Globus pallidus (tissue), 1 donor: ENCODE data around the gene ACTMAP.
"Not testable (repeated sequence)": the region's sequence is repeated elsewhere in the genome, so short reads cannot be mapped to it uniquely, and the experiment has no call there.

Experiments
- DNase-seq: peaks from one replicate; pipeline ENCODE4 v3.0.0-alpha.2; 2015; ENCODE audit warnings: low spot score

Gene ACTMAP, protein sequence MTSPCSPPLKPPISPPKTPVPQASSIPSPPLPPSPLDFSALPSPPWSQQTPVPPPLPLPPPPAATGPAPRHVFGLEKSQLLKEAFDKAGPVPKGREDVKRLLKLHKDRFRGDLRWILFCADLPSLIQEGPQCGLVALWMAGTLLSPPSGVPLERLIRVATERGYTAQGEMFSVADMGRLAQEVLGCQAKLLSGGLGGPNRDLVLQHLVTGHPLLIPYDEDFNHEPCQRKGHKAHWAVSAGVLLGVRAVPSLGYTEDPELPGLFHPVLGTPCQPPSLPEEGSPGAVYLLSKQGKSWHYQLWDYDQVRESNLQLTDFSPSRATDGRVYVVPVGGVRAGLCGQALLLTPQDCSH

DNA sequence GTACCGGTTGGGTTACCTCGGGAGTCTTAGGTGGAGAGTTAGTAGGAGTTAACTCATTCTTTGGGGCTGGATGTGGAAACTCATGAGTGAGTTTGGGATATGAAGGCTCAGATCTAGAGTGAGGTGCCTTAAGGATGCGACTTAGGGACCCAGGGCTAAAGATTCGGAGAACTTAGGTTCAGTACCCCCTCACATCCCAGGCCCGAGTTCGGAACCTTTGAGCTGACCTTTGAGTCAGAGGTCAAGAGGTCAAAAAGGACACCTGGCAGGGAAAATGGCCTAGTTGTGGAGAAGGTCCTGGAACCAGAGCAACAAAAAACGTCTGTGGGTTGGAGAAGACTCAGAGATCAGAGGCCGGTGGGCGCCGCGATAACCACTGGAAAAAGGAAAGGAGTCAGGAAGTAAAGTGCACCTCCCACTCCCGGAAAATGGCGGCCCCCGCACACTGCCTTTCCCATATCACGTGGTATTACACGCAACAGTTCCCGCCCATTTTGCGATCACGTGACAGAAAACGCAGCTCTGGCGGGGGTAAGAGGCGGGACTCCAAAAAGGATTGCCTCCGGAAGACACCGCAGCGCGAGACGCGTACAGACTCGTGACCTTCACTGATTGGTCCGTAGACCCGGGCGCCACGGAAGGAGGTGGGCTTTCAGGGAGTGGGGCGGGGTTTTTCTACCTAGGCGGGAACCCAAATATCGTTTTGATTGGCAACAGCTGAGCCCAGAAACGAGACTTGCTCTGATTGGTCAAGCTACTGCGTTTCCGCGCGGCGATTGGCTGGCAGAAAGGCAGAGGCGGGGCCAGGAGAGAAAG is at the start of gene ACTMAP:
ACTMAP (minus strand) TSS at position 420 of the 816 bp plus-strand sequence. CDS start 674 bp downstream, outside the sequence.
- DNase-seq: peak; percentile 100

DNA sequence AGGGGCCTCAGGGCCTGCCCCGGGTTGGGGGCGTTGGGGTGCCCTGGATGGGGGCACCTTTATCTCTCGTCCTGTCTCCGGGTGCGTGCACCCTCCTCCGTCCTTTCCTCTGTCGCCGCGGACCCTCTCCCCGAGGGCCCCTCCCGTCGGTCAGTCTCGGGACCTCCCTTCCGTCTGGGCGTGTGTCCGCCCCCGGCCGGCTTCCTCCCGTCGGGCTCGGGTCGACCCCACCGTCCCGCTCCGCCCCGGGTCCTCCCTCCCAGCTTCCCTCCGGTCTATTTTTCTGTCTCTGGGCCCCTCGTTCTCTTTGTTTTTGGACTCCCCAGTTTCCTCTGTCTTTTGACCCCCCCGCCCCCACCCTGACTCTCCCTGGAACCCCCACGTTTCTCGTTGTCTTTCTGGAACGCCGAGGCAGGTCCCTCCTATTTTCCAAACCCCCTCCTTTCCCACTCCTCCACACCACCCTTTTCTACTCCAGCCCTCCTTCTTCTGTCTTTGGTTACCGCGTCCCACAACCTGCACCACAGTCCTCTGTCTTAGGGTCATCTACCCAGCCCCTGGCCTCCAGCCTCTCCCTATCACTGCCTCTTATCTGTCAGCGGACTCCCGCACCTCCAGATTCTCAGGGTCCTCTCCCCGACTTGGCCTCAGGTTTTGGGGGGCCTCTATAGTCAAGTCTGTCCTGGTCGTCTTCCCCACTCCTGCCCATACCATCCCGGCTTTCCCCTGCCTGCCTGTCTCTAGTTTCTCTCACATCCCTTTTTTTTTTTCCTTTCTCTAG is 49.5 kb upstream of the ACTMAP start:
- no peak for DNase-seq

DNA sequence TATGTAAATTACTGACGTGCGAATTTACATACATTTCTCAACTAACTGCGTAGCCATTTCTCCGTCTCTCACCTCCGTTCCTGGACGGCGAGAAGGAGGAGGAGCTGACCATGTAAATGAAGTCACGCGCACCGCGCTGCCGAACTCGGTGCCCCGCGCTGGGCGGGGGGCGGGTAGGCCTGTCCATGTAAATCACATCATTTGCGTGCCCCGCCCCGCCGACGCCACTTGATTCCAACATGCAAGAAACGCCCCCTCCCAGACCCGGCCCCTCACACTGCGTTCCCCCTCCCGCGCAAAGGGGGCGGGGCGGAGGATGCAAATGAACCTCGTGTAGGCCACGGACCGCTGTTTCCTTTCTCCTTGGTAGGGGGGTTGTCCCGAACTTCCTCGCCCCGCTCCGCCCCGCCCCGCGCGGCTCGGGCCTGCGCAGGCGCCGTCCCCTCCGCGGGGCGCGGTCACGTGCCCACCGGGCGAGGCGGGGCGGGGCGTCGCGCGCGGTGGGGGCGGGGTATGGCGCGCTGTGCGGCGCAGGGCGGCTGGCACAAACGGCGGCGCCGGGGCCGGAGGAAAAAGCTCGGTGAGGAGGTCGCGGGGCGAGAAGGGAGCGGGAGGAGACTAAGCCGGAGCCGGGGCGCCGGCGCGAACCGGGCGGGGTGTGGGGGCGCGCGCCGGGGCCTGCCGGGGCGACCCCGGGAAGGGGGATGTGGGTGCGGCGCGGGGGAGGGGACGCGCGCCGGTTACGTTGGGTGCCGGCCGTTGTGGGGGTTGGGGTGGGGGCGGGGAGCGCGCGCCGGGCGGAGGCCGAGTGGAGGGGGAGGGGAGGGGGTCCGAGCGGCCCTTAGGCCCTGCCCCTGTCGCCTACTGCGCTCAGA is 48.6 kb upstream of the ACTMAP start, which contains the start of gene EGLN2:
EGLN2 (plus strand) TSS at position 509 of the 875 bp plus-strand sequence. CDS start 1,382 bp downstream, outside the sequence.
- peak; percentile 100 for DNase-seq

DNA sequence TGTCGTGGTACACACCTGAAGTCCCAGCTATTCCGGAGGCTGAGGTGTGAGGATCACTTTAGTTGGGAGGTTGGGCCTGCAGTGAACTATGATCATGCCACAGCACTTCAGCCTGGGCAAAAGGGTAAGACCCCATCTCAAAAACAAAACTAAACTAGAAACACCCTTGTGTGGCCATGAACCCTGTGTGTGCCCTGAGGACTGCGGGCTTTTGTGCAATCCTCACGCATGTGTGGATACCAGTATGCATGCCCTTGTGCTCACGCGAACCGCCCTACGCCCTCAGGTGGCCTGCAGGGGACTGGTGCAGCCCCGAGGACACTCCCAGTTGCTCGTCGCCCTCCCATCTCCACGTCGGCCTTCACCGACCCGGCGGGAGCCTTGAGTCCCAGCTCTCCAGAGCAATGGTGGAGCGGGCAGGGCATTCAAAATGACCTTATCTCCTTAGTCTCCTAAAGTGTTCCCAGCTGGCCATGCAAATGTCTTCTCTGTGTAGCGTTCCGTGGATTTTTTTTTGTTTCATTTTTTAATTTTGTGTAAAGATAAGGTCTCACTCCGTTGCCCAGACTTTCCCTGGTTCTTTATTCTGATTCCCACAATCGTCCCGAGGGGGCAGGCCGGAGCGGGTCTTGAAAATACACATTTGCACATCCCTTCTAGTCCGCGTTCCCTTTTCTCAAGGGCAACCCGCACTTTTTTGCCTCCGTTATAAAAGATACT is 47.8 kb upstream of the ACTMAP start:
- no peak for DNase-seq

DNA sequence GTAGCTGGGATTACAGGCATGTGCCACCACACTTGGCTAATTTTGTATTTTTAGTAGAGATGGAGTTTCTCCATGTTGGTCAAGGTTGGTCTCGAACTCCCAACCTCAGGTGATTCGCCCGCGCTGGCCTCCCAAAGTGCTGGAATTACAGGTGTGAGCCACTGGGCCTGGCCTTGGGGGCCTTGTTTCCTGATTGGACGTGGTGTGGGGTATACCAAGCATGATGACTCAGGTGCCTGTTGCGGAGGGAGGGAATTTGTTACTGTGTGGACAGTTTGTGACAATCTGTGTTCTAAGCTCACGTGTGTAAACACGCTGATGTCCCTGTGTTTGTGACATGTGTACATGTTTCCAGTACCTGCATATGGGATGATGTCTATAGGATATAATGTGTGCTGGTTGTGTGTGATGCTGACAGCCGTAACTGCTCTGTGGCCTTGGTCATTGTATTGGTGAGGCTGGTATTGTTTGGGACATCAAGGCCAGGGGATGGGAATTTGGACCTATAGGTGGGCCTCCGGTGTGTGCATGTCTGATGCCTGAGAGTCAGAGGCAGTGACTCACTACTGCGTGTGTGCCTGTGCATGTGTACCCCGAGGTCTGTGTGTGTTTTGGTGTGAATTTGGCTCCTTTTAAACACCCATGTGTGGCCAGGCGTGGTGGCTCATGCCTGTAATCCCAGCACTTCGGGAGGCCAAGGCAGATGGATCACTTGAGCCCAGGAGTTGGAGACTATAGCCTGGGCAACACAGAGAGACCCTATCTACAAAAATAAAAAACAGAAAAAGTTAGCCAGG is 47.1 kb upstream of the ACTMAP start:
- no peak for DNase-seq

DNA sequence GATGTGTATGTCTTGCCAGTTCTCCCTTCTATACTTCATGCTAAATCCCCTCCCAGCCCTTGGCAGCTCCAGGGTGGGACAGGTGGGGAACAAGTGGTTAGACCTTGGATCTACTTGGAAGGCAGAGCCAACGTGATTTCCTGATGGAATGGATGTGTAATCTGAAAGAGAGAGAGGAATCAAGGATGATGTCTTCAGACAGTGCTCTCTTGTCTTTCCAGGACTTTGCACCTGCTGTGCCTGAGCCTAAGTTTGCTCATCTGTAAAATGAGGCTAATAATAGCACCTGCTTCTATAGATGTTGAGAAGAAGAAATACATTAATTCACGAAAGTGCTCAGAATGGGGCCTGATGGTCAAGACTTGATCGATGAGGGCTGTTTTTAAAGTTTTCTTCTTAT is 41.7 kb upstream of the ACTMAP start:
- no peak for DNase-seq

DNA sequence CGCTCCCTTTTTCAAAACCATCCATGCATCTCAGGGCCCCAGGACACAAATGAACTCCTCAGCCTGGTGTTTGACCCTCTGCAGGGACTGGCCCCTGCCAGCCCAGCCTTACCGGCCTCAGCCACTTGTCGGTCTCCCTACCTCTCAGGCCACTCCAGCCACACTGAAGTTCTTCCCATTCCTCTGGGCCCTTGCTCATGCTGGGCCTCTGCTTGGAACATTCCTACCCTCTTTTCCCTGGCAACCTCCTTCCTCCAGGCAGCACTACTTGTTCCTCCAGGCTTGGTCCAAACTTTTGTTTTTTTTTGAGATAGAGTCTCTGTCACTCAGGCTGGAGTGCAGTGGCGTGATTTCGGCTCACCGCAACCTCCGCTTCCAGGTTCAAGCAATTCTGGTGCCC is 41.1 kb upstream of the ACTMAP start:
- DNase-seq: no peak

DNA sequence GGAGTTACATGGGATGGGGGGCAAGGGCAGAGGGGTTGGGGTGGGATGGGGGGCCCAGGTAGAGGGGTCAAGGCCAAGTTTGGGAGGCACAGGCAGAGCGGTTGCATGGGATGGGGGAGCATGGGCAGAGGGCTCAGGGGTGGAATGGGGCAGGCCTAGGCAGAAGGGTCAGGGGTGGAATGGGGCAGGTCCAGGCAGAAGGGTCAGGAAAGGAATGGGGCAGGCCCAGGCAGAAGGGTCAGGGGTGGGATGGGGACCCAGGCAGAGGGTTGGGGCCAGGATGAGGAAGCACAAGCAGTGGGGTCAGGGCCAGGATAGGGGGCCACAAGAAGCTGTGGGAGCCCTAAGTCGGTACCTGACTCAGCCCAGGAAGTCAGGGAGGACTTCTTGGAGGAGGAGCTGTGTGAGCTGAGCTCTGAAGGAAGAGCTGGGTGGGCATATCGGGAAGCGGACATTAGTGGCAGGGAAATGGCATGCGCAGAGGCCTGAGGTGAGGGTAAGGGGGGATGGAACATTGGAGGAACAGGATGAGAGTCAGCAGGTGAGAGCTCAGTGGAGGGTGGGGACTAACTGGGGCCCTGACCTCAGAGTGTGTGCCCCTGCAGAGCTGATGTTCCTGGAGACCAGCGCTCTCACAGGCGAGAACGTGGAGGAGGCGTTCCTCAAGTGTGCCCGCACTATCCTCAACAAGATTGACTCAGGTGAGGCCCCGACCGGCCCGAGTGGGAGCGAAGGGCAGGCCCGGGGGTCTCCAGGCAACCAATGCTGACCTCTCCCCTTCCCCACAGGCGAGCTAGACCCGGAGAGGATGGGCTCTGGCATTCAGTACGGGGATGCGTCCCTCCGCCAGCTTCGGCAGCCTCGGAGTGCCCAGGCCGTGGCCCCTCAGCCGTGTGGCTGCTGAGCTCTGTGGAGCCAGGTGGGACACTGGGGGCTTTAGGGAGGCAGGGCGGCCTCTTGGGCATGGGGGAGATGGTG is 36.1 kb upstream of the ACTMAP start:
- no peak for DNase-seq

DNA sequence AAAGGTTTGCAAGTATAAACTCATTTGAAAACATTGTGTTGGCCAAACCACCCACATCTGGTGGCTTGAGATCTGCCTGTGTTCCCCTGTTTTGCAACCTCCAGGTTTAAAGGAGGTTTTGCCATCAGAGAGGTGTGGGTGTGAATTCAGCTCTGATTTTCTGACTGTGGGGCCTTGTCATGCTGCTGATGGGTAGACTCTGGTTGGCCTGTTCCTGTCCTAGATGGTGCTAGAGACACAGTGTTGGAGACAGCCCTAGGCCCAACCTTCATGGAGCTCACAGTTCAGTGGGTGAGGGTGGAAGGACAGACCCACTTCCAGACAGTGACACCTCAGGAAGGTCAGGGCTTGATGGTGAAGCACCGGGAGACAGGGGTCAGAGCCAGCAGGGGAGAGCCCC is 35.2 kb upstream of the ACTMAP start:
- no peak for DNase-seq

DNA sequence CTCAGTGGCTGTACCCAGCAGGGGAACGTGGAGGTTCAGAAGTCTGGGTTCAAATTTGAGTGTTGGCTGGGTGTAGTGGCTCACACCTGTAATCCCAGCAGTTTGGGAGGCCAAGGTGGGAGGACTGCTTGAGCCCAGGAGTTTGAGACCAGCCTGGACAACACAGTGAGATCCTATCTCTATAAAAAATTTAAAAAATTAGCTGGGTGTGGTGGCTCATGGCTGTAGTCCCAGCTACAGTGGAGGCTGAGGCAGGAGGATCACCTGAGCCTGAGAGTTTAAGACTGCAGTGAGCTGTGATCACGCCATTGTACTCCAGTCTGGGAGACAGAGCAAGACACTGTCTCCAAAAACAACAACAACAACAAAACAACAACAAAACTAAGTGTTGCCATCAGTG is 33.9 kb upstream of the ACTMAP start:
- not testable (repeated sequence) for DNase-seq

DNA sequence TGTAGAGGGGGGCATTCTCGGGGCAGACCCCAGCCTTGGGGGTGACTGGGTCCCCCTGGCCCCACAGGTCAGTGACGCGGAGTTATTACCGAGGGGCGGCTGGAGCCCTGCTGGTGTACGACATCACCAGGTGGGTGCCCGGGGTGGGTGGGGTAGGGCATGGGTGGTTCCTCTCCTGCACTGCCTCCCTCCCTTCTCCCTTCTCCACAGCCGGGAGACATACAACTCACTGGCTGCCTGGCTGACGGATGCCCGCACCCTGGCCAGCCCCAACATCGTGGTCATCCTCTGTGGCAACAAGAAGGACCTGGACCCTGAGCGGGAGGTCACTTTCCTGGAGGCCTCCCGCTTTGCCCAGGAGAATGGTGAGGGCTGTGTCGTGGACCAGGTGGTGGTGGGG is 33.4 kb upstream of the ACTMAP start:
- DNase-seq: no peak

DNA sequence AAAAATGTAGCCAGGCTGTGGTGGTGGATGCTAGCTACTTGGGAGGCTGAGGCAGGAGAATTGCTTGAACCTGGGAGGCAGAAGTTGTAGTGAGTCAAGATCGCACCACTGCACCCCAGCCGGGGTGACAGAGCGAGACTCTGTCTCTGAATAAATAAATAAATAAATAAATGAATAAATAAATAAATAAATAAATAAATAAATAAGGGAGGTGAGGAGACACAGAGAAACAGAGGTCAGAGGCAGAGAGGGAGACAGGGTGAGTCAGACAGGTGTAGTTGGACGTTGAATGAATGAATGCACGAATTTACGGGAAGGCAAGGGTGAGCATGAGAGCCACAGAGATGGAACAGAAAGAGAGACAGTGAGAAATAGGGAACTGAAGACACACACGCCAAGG is 30.9 kb upstream of the ACTMAP start:
- DNase-seq: no peak

DNA sequence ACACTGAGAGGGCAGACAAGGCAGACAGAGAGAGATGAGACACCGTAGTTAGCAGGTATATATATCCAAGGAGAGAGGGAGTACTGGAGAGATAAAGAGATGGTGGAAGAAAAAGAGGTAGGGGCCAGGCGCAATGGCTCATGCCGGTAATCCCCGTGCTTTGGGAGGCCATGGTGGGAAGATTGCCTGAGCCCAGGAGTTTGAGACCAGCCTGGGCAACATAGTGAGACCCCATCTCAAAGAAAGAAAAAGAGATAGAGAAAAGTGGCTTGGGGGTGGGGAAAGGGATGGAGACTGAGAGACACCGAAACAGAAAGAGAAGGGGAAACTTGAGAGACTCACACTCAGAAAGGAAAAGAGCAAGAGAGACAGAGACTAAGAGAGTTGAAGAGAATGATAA is 30.3 kb upstream of the ACTMAP start:
- DNase-seq: no peak

DNA sequence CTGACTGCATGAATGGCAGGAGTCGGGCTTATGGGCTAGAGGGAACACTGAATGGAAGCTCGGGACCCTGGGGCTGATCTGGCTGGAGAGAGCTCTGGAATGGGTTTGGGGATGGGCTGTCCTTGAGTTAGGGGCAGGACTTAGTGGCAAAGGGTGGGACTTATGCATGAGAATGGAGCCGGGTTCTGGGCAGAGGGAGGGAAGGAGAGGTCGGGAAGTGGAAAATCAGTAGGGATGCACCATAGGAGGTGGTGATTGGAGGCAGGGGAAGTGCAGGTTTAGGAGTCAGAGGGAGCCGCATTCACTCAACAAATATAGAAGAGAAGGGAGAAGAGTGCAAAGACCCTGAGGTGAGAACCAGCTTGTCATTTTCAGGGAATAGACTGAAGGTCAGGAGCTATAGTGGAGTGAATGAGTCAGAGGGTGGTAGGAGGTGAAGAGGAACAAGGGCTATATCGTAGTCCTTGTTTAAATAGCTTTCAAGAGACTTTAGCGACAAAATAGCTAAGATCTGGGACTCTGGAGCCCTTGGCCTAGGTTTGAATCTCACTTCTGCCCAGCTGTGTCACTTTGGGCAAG is 28.5 kb upstream of the ACTMAP start:
- DNase-seq: no peak

DNA sequence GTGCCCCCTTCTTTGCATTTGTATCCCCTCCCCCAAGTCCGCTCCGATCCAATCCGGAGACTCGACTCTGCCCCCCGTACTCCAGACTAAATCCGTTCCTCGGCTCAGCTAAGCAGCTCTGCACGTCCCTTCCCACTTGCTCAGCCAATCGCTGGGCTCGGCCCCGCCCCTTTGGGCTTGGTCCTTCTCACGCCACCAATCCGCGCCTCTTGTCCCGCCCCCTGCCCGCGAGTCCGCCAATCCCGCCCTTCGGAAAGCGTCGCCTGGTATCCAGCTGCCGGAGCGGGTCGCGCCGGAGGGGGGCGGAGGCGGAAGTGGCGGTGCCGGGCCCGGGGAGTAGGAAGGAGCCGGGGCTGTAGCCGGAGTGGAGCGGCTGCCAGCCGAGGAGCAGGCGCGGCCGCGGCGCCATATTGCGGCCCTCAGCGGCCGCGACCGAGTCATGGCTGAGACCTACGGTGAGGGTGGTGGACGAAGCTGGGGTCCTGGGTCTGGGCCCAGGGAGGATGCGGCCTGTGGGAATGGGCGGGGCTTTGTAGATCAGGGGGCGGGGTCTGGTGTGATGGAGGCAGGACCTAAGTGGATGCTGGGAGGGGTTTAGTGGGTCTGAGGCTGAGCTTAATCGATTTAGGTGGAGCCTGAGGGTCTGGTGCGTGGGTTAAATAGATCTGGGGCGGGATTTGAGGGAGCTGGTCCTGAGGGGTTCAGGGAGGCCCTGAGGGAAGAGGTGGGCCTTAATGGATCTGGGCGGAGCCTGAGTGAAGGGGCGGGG is 27.8 kb upstream of the ACTMAP start, which contains the start of gene RAB4B:
RAB4B (plus strand) TSS at position 311 of the 769 bp plus-strand sequence; CDS start at position 440, 129 bp downstream.
- peak; percentile 100 for DNase-seq

DNA sequence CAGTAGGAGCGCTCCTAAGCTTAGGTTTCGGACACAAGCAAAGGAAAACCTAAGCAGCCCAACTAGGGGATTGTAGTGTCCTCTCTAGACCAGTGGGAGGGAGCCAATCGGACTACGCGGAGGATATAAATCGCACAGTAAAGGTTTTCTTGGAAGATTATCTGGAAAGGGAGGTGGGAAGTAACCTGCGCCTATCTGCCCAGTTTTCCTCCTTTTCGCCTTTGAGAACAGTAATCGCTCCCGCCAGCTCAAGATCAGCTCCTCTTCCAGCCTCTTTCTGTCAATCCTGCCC is 27.3 kb upstream of the ACTMAP start:
- DNase-seq: no peak

DNA sequence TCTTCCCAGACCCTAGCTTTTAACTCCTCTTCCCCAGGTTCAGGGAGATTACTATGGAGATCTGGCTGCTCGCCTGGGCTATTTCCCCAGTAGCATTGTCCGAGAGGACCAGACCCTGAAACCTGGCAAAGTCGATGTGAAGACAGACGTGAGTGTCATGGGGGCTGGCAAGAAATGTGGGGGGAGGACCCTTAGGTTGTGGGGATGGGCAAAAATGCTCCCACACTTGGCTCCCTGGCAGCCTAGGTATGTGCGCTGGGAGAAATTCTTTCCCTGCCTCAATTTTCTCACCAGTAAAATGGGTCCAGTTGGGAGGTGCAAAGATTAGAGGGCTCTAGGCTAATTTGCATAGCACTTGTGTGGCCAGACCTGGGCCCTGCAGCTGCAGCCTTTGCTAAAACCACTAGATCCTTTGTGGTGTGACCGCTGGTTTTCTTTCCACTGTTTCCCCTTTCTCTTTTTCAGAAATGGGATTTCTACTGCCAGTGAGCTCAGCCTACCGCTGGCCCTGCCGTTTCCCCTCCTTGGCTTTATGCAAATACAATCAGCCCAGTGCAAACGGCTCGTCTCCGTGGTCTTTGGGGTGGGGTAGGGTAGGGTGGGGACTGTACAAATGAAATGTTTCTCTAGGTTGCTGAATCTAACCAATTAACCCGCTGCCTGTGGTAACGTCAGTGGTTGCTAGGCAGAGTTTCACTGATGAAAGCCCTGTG is 26.8 kb upstream of the ACTMAP start:
- DNase-seq: peak; percentile 95
